OCI-LY7 (cell line): Measurements from ENCODE around the gene FMN2. TPM values are rescaled to one million over a fixed set of nuclear protein-coding genes. Genes with fewer than 3 reads are reported as not detected.

ENCODE experiments used
- BruUV-seq: library from RNA; stranded (reverse); fragments of 400-500 nt; replicated peaks from 2 replicates; lab custom pipeline; 2021; lab: Mats Ljungman, UMichigan
- CTCF ChIA-PET: fragments of 300-600 bp; sonication (Branson Sonifier 250); formaldehyde crosslinking; loops from one replicate; lab custom pipeline; 2022; ENCODE audit warnings: antibody characterized with exemption; ENCODE audit not compliant: unreplicated experiment; lab: Charles Lee
- POLR2A ChIA-PET: fragments of 300-600 bp; sonication (Branson Sonifier 250); formaldehyde crosslinking; loops from one replicate; lab custom pipeline; 2022; ENCODE audit warnings: antibody characterized with exemption; lab: Charles Lee
- DNase-seq: peaks from one replicate; pipeline ENCODE4 v3.0.0-alpha.2; 2015; ENCODE audit warnings: low spot score
- H2AFZ ChIP-seq: fragments of 200-600 bp; sonication (generic), shearing (Covaris generic); 2 replicates; pipeline ENCODE4 v1.6.1; 2014; ENCODE audit warnings: mild to moderate bottlenecking, antibody characterized with exemption, low read length, moderate library complexity
- H3K27ac ChIP-seq: fragments of 200-600 bp; sonication (generic); 2 replicates; pipeline ENCODE4 v1.5.1; 2014; ENCODE audit warnings: mixed run types, low read depth, mild to moderate bottlenecking, moderate library complexity, low read length, inconsistent platforms; ENCODE audit not compliant: poor library complexity, severe bottlenecking
- H3K36me3 ChIP-seq: fragments of 200-600 bp; sonication (generic); 2 replicates; pipeline ENCODE4 v1.6.1; 2014; ENCODE audit warnings: mild to moderate bottlenecking, antibody characterized with exemption, low read length, moderate library complexity, mixed read lengths; ENCODE audit not compliant: insufficient read depth
- H3K4me1 ChIP-seq: fragments of 200-600 bp; sonication (generic); 2 replicates; pipeline ENCODE4 v1.5.1; 2014; ENCODE audit warnings: mild to moderate bottlenecking, low read length; ENCODE audit not compliant: insufficient read depth, poor library complexity, severe bottlenecking
- H3K4me2 ChIP-seq: fragments of 200-600 bp; sonication (generic); 2 replicates; pipeline ENCODE4 v1.6.1; 2014; ENCODE audit warnings: mild to moderate bottlenecking, low read length
- H3K4me3 ChIP-seq: fragments of 200-600 bp; sonication (generic); 2 replicates; pipeline ENCODE4 v1.5.1; 2014; ENCODE audit warnings: mild to moderate bottlenecking, low read depth, low read length; ENCODE audit not compliant: poor library complexity, severe bottlenecking
- H3K79me2 ChIP-seq: fragments of 200-600 bp; sonication (generic); 2 replicates; pipeline ENCODE4 v1.6.1; 2016; ENCODE audit warnings: low read depth, mild to moderate bottlenecking, low read length, moderate library complexity, mixed read lengths; ENCODE audit not compliant: insufficient read depth
- H3K9me2 ChIP-seq: fragments of 200-600 bp; sonication (generic); 2 replicates; pipeline ENCODE4 v1.6.1; 2016; ENCODE audit warnings: mild to moderate bottlenecking, low read length, mixed read lengths; ENCODE audit not compliant: insufficient read depth
- H3K9me3 ChIP-seq: fragments of 200-600 bp; sonication (generic); 2 replicates; pipeline ENCODE4 v1.6.1; 2014; ENCODE audit warnings: mild to moderate bottlenecking, mixed run types, low read length, mixed read lengths
- H4K20me1 ChIP-seq: fragments of 200-600 bp; sonication (generic); 2 replicates; pipeline ENCODE4 v1.6.1; 2014; ENCODE audit warnings: mild to moderate bottlenecking, antibody characterized with exemption, low read length, moderate library complexity, mixed read lengths; ENCODE audit not compliant: insufficient read depth
- CTCF ChIP-seq: fragments of 200-600 bp; sonication (generic); conservative IDR thresholded peaks from 2 replicates; pipeline ENCODE4 v1.5.1; 2014; ENCODE audit warnings: mild to moderate bottlenecking, antibody characterized with exemption, low read length, moderate library complexity, mixed read lengths
- EZH2phosphoT487 ChIP-seq: fragments of 200-600 bp; sonication (generic); IDR thresholded peaks from 2 replicates; pipeline ENCODE4 v1.6.1; 2018; ENCODE audit warnings: low read depth, borderline replicate concordance, mild to moderate bottlenecking, mixed run types, antibody characterized with exemption, low read length, moderate library complexity, mixed read lengths
- intact Hi-C: fragments of 100-400 bp; cut with micrococcal nuclease; formaldehyde crosslinking; loops from one replicate; pipeline ENCODE4 v1.10.0; 2022; ENCODE audit not compliant: unreplicated experiment
- total RNA-seq, 2 experiments: library from RNA; depleted of rRNA in 1 of 2; stranded (reverse); fragments of >200 nt in 1 of 2; shearing (Covaris generic) in 1 of 2; gene quantifications; 2 replicates each; pipeline ENCODE4 v1.2.3, GENCODE V29; 2014 to 2022

The FMN2 gene
- total RNA-seq, 2 experiments from 2014 or later: not detected

GRCh38 chr1:240341365-240342250 is 249.9 kb downstream of the FMN2 start:
- Histone ChIP-seq H2AFZ (no peak overlapping the region), H3K4me3 (no peak overlapping the region), H3K36me3 (no peaks in the 10 kb centered on the region), H3K9me3 (no peaks in the 10 kb centered on the region), H3K9me2 (no peaks in the 10 kb centered on the region), H3K4me2 (no peak overlapping the region), H3K27ac (no peak overlapping the region), H4K20me1 (no peaks in the 10 kb centered on the region), H3K4me1 (no peaks in the 10 kb centered on the region), H3K79me2 (no peaks in the 10 kb centered on the region)
- intact Hi-C loops: no loop called here
- TF ChIP-seq EZH2phosphoT487 (no peak), CTCF (no peak)
- no peak for DNase-seq
- ChIA-PET POLR2A (no interaction called here), CTCF (no interaction called here)
- BruUV-seq: no TSS peak

- H3K9me2 ChIP-seq: no peaks in the 10 kb centered on the region
- H3K79me2 ChIP-seq: no peaks in the 10 kb centered on the region
- H3K4me1 ChIP-seq: no peaks in the 10 kb centered on the region
- H3K27ac ChIP-seq: no peak overlapping the region
- no TSS peak for BruUV-seq
- no peaks in the 10 kb centered on the region for H4K20me1 ChIP-seq
- CTCF ChIA-PET: no interaction called here
- intact Hi-C loops: no loop called here
- no peaks in the 10 kb centered on the region for H3K36me3 ChIP-seq
- no peak overlapping the region for H2AFZ ChIP-seq
- H3K4me2 ChIP-seq: no peak overlapping the region
- POLR2A ChIA-PET: no interaction called here
- H3K4me3 ChIP-seq: no peak overlapping the region
- no peaks in the 10 kb centered on the region for H3K9me3 ChIP-seq
- no peak for DNase-seq
- TF ChIP-seq CTCF: no peak
- no peak for TF ChIP-seq EZH2phosphoT487
Observed at GRCh38 chr1:240342251-240342625, 250.6 kb downstream of the FMN2 start.

- POLR2A ChIA-PET: no interaction called here
- no peak overlapping the region for H3K4me2 ChIP-seq
- no peaks in the 10 kb centered on the region for H3K36me3 ChIP-seq
- CTCF ChIA-PET: no interaction called here
- H3K9me3 ChIP-seq: no peaks in the 10 kb centered on the region
- H3K27ac ChIP-seq: no peak overlapping the region
- no TSS peak for BruUV-seq
- H3K4me3 ChIP-seq: no peak overlapping the region
- H3K9me2 ChIP-seq: no peaks in the 10 kb centered on the region
- TF ChIP-seq EZH2phosphoT487: no peak
- no peak for TF ChIP-seq CTCF
- intact Hi-C loops: no loop called here
- no peak overlapping the region for H2AFZ ChIP-seq
- H3K4me1 ChIP-seq: no peaks in the 10 kb centered on the region
- H4K20me1 ChIP-seq: no peaks in the 10 kb centered on the region
- DNase-seq: no peak
- no peaks in the 10 kb centered on the region for H3K79me2 ChIP-seq
Observed at GRCh38 chr1:240343045-240343444, 251.4 kb downstream of the FMN2 start.
